HepG2 (cell line): ENCODE data around the gene RPL32. TPM values are rescaled to one million over a fixed set of nuclear protein-coding genes. Genes with fewer than 3 reads are reported as not detected.
A peak's percentile ranks its signal among the peaks of the same experiment; 100 is the strongest.
"Not testable (repeated sequence)": the region's sequence is repeated elsewhere in the genome, so short reads cannot be mapped to it uniquely, and the experiment has no call there.

Experiments
- ATAC-seq: fragments of 200-7000 bp; cut with Tn5 transposase; 3 replicates; pipeline ENCODE4 v1.9.1; 2020; ENCODE audit warnings: mild to moderate bottlenecking, moderate library complexity
- BruUV-seq: library from RNA; stranded (reverse); fragments of 400-500 nt; replicated peaks from 2 replicates; lab custom pipeline; 2021; lab: Mats Ljungman, UMichigan
- CTCF ChIA-PET: fragments of 300-600 bp; formaldehyde crosslinking; extraction: SDS; loops from one replicate; lab custom pipeline; 2021; ENCODE audit warnings: low total read pairs, inconsistent platforms, low intra/inter-chr PET ratio; lab: Yijun Ruan, JAX
- POLR2A ChIA-PET: fragments of 350-600 bp; sonication (Branson Sonifier 250); formaldehyde crosslinking; loops from one replicate; lab custom pipeline; 2020; ENCODE audit warnings: antibody characterized with exemption, inconsistent platforms; lab: Yijun Ruan, JAX
- DNase-seq: peaks from one replicate; pipeline ENCODE4 v3.0.0-alpha.2; 2015; ENCODE audit warnings: low spot score
- FAIRE-seq: peaks from 3 replicates; lab custom pipeline; 2011; peaks lifted over from hg19 to GRCh38; lab: Jason Lieb, UNC
- H2AFZ ChIP-seq: one replicate; pipeline ENCODE4 v1.6.1; 2011; ENCODE audit warnings: low read length, inconsistent platforms
- H3K27ac ChIP-seq: fragments of 300-600 bp; 3 replicates; pipeline ENCODE4 v1.8.0; 2011; ENCODE audit warnings: mixed run types, mild to moderate bottlenecking, mixed read lengths, low read length, inconsistent platforms; ENCODE audit not compliant: insufficient read depth; ENCODE audit errors: extremely low read length
- H3K27me3 ChIP-seq, 2 experiments: fragments of 200-600 bp in 1 of 2; 2 replicates in 1 of 2; 3 replicates in 1 of 2; pipeline versions ENCODE4 v1.6.0 to v1.8.0; 2011; ENCODE audit warnings: low read length in 2 of 2, mild to moderate bottlenecking in 2 of 2, moderate library complexity in 2 of 2, inconsistent platforms in 1 of 2; ENCODE audit not compliant: insufficient read depth in 2 of 2, control insufficient read depth in 1 of 2
- H3K36me3 ChIP-seq, 2 experiments: fragments of 200-600 bp in 1 of 2; replicated peaks in 1 of 2; 2 replicates in 1 of 2; 3 replicates in 1 of 2; pipeline versions ENCODE4 v1.5.1 to v1.8.0; 2011; ENCODE audit warnings: low read length in 2 of 2, inconsistent platforms in 1 of 2; ENCODE audit not compliant: insufficient read depth in 2 of 2, control insufficient read depth in 1 of 2
- H3K4me1 ChIP-seq: 2 replicates; pipeline ENCODE4 v1.5.1; 2012; ENCODE audit warnings: low read length, inconsistent platforms; ENCODE audit not compliant: insufficient read depth
- H3K4me2 ChIP-seq: 2 replicates; pipeline ENCODE4 v1.6.0; 2011; ENCODE audit warnings: low read depth, low read length, inconsistent platforms
- H3K4me3 ChIP-seq, 3 experiments: fragments of 200-600 bp in 1 of 3; sonication (generic), shearing (Covaris generic) in 1 of 3; replicated peaks in 1 of 3; 2 replicates each; pipeline ENCODE4 v1.5.1; 2011 to 2016; ENCODE audit warnings: low read length in 3 of 3, inconsistent platforms in 2 of 3, low read depth in 2 of 3, mild to moderate bottlenecking in 2 of 3, control low read depth in 1 of 3, mixed read lengths in 1 of 3; ENCODE audit not compliant: insufficient read depth in 1 of 3
- H3K79me2 ChIP-seq: one replicate; pipeline ENCODE4 v1.6.1; 2011; ENCODE audit warnings: low read length, inconsistent platforms; ENCODE audit not compliant: insufficient read depth
- H3K9ac ChIP-seq: 2 replicates; pipeline ENCODE4 v1.6.0; 2011; ENCODE audit warnings: mild to moderate bottlenecking, low read depth, low read length, inconsistent platforms; ENCODE audit not compliant: insufficient read depth
- H3K9me3 ChIP-seq: 2 replicates; pipeline ENCODE4 v1.5.1; 2012; ENCODE audit warnings: mild to moderate bottlenecking, low read length
- H4K20me1 ChIP-seq: 2 replicates; pipeline ENCODE4 v1.6.0; 2011; ENCODE audit warnings: inconsistent platforms, mild to moderate bottlenecking, low read length, moderate library complexity; ENCODE audit not compliant: insufficient read depth
- CTCF ChIP-seq: sonication (generic); formaldehyde crosslinking; IDR thresholded peaks from 2 replicates; pipeline ENCODE4 v1.5.0; 2020; ENCODE audit warnings: mild to moderate bottlenecking, missing genetic modification reagents, moderate library complexity
- SMC3 ChIP-seq: IDR thresholded peaks from 2 replicates; pipeline ENCODE4 v1.6.1; 2011; ENCODE audit warnings: low read length, improper control_type of control experiment
- STAG1 ChIP-seq: sonication (generic); formaldehyde crosslinking; IDR thresholded peaks from 2 replicates; pipeline ENCODE4 v1.4.0; 2020; ENCODE audit warnings: missing genetic modification reagents
- ZNF761 ChIP-seq: sonication (generic); formaldehyde crosslinking; conservative IDR thresholded peaks from 2 replicates; pipeline ENCODE4 v1.4.0; 2020; ENCODE audit warnings: mild to moderate bottlenecking, missing genetic modification reagents
- WGBS: methylation state at CpG from one replicate; pipeline ENCODE4 v1.1.6; 2017; ENCODE audit warnings: low lambda C conversion rate; 5-methylcytosine and 5-hydroxymethylcytosine counted together
- in situ Hi-C: cut with HindIII; loops from 2 replicates; pipeline ENCODE4 v1.10.0; 2017; ENCODE audit warnings: low pct_unique_long_range_greater_than_20kb; ENCODE audit not compliant: extremely low pct_ligation_motif_present
- intact Hi-C: fragments of 100-400 bp; cut with micrococcal nuclease; formaldehyde crosslinking; loops from one replicate; pipeline ENCODE4 v1.10.0; 2022; ENCODE audit not compliant: unreplicated experiment
- polyA plus RNA-seq, 8 experiments: library from polyadenylated mRNA; depleted of rRNA in 3 of 8; stranded (reverse) in 7 of 8; unstranded in 1 of 8; fragments of >200 nt; fragmentation: Illumina TruSeq in 4 of 8; extraction: Trizol in 4 of 8; gene quantifications; 2 replicates each; pipeline versions ENCODE4 v1.2.1 to v1.2.3, GENCODE V29; 2011 to 2016; ENCODE audit warnings: low read depth in 4 of 8, missing spikeins in 1 of 8, mixed read lengths in 1 of 8; ENCODE audit not compliant: insufficient read depth in 1 of 8
- total RNA-seq, 5 experiments: library from RNA; depleted of rRNA; stranded (reverse); fragments of >200 nt; fragmentation: Illumina TruSeq; extraction: Trizol; gene quantifications; 2 replicates each; pipeline ENCODE4 v1.2.3, GENCODE V29; 2016; ENCODE audit warnings: low read depth in 1 of 5

Gene RPL32
- total and polyA plus RNA-seq, 2 of the 13 experiments (the other 11 are each of a cell fraction or from before 2014, with no cell fraction given), result 1,781 to 2,401 TPM

GRCh38 chr3:12791430-12791829 lies 49.9 kb downstream of the RPL32 start (continued):
- no peak for TF ChIP-seq ZNF761 (CRISPR knock-in tag)

DNA sequence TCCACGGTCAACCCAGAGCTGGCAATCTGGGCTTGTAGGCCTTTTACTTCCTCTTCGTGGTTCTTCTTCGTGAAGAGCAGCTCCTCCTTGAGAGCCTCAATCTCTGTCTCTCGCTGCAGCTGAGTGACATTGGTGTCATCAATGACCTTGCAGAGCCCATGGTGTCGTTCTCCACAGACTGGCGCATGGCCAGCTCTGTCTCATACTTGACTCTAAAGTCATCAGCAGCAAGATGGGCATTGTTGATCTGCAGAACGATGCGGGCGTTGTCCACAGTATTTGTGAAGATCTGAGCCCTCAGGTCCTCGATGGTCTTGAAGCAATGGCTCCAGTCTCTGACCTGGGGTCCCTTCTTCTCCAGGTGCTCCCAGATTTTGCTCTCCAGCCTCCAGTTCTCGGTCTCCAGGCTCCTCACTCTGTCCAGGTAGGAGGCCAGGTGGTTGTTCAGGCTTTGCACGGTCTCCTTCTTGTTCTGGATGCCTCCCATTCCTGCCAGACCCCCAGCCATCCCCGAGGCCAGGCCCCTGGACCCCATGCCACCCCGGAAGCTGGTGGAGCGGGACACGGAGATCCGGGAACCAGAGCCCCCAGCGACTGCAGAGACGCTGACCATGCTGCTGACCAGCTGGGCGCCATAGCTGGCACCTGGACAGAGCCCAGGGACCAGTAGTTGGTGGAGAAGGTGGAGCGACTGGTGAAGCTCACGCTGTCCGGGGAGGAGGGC lies 53.2 kb downstream of the RPL32 start:
- DNase-seq, H3K9me3 ChIP-seq, H4K20me1 ChIP-seq, H3K9ac ChIP-seq, H3K36me3 ChIP-seq, in situ Hi-C loops, H3K4me1 ChIP-seq, H3K27me3 ChIP-seq, H3K4me2 ChIP-seq, ATAC-seq, BruUV-seq, H3K79me2 ChIP-seq, H3K4me3 ChIP-seq, H2AFZ ChIP-seq, intact Hi-C loops, FAIRE-seq, POLR2A ChIA-PET, H3K27ac ChIP-seq: not testable (repeated sequence)
- CTCF ChIA-PET, result interaction anchor here (1.3 kb wide), 1 partner anchor 104 kb away, joined by 4 read pairs; no protein-coding TSS in a partner anchor
- WGBS, result 34% methylated on average over 19 of the region's 23 CpGs

GRCh38 chr3:12787346-12787745 lies 54.0 kb downstream of the RPL32 start:
- POLR2A ChIA-PET, intact Hi-C loops, H3K9ac ChIP-seq, in situ Hi-C loops, H4K20me1 ChIP-seq, FAIRE-seq, H3K9me3 ChIP-seq, H2AFZ ChIP-seq, H3K36me3 ChIP-seq, BruUV-seq, H3K27ac ChIP-seq, H3K4me2 ChIP-seq, H3K79me2 ChIP-seq, H3K4me1 ChIP-seq, H3K4me3 ChIP-seq, H3K27me3 ChIP-seq: not testable (repeated sequence)
- CTCF ChIA-PET, result interaction anchor here (1.3 kb wide), 1 partner anchor 105 kb away, joined by 4 read pairs; no protein-coding TSS in a partner anchor
- 2% methylated on average over 6 of the region's 9 CpGs for WGBS
- TF ChIP-seq STAG1 (CRISPR knock-in tag), result peak; percentile 31
- peak; percentile 64 for TF ChIP-seq CTCF (CRISPR knock-in tag)
- TF ChIP-seq SMC3, result peak; percentile 18; the same call in 1 of the 2 replicates
- ATAC-seq (peak; percentile 54; the same call in 2 of the 3 replicates), DNase-seq (peak; percentile 19)
